ENCODE measurements around the gene DHX58.

Gene DHX58

DNA sequence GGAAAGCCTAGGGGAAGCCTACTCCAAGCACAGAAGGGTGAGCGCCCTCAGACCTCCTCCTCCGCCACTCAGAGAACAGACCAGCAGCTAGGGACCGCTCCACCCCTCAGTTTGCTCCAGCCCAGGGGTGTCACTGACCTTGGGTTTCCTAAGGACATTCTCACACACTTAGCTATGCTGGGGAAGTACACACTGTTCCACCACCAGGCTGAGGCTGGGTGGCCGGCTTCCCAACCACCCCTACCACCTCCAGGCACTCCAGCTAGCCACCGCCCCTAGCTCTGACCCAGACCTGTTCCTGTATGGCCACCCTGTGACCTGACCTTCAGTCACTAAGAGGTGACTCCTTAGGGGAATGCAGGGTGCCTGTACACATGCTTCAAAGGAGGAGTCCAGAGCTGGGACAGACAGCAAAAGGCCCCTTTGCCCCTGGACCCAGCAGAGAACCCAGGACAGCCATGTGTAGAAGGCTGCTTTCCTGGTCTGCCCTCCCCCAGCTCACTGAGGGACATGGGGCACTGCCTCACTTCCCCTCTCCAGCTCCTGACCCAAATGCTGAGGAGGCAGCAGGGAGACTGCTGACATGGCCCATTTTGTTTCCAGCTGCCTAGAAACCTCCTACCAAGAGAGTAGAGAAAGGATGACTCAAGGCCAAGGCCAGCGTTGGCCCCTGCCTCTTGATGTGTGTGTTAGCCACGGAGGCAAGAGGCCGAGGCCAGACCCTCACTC lies 16.8 kb upstream of the DHX58 start:
- DNase-seq (ENCODE audit: low read depth): no peak

DNA sequence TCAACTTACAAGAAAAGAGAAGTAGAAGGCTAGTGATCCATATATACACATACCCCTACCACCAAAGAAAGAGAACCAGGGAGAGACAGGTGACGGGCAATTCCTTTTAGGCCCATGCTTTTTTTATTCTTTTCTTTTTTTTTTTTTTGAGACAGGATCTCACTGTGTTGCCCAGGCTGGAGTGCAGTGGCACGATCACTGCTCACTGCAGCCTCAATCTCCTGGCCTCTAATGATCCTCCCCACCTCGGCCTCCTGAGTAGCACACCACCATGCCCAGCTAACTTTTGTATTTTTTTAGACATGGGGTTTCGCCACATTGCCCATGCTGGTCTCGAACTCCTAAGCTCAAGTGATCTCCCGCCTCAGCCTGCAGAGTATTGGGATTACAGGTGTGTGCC lies 14.9 kb upstream of the DHX58 start:
- DNase-seq (ENCODE audit: low read depth): no peak

- DNase-seq (ENCODE audit: low read depth): no peak
Measured at GRCh38 chr17:42126836-42127235, 14.3 kb upstream of the DHX58 start.

DNA sequence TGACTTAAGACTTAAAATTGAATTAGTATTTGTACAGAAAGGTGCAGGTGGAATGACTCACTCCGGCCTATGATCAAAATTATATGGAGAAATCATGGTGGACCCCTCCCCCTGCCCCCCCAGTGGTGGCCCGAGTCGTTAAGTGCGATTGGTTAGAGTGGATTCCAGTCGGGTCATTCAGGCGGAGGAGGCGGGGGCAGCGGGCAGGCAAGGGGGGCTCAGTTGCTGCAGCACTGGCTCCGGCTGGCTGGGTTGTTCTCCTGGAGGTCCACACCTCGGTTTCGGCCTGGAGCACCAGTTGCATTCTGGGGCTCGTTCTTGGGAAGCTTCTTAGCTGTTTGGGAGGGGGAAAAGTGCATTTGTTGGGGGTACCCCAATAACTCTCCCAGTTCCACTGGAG lies 13.1 kb upstream of the DHX58 start:
- DNase-seq (ENCODE audit: low read depth): no peak

DNA sequence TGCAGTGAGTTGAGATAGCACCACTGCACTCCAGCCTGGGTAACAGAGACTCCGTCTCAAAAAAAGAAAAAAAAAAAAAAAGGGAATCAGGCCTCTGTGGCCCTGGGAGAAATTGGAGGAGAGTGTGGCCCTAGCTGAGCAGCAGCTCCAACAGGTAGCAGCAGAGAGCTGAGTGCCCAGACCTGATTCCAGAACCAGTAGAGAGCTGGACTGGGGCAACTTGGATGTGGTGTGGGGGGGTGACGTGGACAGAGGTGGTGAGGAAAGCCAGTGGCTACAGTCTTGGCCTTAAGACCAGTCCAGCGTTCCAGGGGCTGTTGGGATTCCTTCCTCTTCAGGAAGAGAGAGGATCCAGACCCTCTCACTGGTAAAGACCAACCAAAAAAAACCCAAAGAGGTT lies 11.7 kb upstream of the DHX58 start:
- no peak for DNase-seq (ENCODE audit: low read depth)

GRCh38 chr17:42122371-42123303 lies 10.1 kb upstream of the DHX58 start, which contains the start of gene HSPB9:
TSS of gene HSPB9 (plus strand) at chr17:42122804. CDS start at chr17:42122851, 47 bp downstream.
- DNase-seq (ENCODE audit: low read depth): no peak

DNA sequence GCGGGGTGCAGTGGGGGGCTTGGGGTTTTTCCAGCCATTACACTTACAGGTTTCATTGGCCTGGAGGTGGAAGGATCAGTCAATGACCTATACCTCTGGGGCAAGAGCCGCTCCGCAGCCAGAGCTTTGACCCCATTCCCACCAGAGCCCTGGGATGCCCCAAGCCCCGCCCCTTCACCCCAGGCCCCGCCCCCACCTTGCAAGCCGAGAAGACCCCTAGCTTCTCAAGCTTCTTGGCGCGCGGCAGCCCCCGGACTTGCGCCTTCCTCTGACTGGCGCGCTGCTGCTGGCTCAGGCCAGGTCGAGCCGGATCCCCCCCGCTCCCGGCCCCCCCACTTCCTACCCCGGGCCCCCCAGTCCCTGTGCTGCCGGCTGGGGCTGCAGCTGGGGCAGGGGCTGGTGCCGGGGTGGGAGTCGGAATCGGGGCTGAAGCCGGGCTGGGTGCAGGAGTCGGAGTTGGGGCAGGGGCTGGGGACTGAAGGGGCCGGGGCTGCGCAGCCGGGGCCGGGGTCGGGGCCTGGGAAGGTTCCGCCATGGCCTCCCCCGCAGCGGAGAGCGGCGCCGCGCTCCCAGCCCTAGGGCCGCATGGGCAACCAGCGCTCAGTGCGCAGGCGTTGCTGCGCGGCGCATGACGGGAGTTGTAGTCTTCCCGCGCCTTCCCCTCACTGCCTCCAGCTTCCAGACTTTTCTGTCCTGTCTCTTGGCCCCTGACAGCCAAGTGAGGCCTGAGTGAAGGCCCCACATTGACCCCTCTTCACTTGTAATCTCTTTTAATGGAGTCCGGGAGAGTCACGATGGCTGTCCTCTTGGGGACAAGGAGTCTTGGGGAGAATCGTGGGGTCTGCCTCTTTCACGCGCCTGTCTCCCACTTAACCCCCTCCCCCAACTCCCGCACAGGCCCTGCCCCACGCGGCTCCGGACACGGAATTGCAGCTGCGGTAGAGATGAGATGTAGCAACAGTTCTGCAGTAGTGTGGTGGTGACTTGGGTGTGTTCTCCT lies 8.6 kb upstream of the DHX58 start, which contains the start of gene KAT2A:
KAT2A (minus strand) TSS at position 598 of the 1,000 bp plus-strand sequence; CDS start at position 535, 63 bp downstream.
- DNase-seq (ENCODE audit: low read depth): peak; percentile 54

DNA sequence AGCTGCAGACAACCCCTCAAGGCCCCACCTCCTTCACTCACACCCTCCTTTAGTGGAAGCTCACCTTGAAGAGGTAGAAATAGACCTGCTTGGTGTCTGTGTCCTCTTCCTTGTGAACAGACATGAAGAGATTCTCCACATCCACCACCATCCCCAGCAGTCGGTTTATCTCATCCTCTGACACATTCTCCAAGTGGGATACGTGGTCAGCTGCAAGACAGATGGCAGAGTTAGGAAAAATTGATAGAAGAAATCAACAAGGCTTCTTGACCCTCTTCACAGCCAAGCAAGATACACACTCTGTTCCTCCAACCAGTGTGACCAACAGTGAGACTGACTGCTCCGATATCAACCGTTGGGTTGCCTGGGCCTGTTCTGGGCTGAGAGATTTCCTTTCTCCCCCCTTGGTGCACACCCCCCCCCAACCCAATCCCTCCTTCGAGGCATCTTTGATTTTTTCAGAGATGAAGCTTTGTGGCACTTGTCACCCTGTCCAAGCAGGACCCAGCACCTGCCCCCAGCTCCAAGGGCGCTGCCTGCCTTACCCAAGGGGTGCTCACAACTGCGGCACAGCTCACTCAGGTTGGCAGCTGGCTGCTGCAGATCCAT lies 7.8 kb upstream of the DHX58 start:
- no peak for DNase-seq (ENCODE audit: low read depth)

GRCh38 chr17:42119301-42119700 lies 6.8 kb upstream of the DHX58 start:
- DNase-seq (ENCODE audit: low read depth): no peak

- DNase-seq (ENCODE audit: low read depth): no peak
Measured at GRCh38 chr17:42118545-42118944, 6.0 kb upstream of the DHX58 start.

GRCh38 chr17:42118126-42118510 lies 5.6 kb upstream of the DHX58 start:
- no peak for DNase-seq (ENCODE audit: low read depth)

GRCh38 chr17:42117397-42118125 lies 5.0 kb upstream of the DHX58 start:
- no peak for DNase-seq (ENCODE audit: low read depth)

- peak; percentile 62 for DNase-seq (ENCODE audit: low read depth)
Measured at GRCh38 chr17:42116705-42117396, 4.3 kb upstream of the DHX58 start.

DNA sequence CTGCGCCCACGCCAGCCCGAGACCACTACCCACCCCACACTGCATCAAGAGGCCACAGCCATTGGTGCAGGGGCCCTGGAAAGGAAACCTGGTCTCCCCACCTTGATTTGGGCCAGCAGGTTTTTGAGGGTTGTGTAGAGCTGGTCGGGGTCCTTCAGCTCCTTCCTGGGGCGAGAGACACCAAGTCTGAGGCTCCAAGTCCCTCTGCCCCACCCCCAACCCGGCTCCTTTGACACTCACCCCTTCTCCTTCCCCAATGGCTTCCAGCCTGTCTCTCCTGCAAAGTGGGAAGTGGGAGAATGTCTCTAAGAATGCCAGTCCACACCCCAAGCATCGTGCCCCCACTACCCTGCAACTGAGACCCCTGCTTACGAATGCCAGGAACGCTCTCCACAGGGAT lies 1.6 kb upstream of the DHX58 start:
- no peak for DNase-seq (ENCODE audit: low read depth)

DNA sequence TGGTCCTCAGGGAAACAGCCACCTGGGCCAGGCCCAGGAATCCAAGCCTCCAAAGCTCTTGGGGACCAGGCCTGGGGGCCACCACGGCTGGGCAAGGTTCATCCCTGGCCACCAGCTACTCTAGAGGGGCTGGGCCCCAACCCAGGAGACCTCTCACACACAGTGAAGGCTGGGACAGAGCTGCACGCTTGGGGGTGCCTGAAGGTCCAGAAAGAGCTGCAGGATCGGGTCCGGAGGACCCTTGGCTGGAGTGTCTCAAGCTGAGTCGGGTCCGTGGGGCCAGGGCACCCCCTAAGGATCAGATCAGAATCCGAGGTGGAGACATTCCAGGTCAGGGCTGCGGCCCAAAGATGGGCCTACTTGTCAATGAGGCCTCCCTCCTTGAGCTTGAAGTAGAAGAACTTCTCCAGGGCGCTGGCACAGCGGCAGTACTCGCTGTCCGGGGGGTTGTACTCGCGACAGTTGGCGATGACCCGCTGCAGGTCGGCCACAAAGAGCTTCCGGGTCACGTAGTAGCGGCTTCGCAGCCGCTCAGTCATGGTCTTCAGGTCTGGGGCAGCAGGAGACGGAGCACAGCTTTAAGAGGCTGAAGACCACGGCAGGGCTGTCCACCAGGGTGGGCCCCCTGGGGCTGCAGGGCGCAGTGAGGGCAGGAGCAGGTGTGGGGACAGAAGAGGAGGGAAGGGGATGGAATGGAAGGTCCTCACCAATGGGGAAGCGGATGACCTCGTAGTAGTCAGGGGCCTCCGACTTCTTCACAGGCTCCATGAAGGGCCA lies 967 bp upstream of the DHX58 start:
- no peak for DNase-seq (ENCODE audit: low read depth)

- DNase-seq (ENCODE audit: low read depth): no peak
Measured at GRCh38 chr17:42111871-42112551, 503 bp downstream of the DHX58 start.

GRCh38 chr17:42111265-42111636 lies 1.3 kb downstream of the DHX58 start:
- no peak for DNase-seq (ENCODE audit: low read depth)

Measured in T-helper 22 cell (primary cell).